Hepatic stellate cell (primary cell): ENCODE measurements around the gene RASSF3.
"Not testable (repeated sequence)": the region's sequence is repeated elsewhere in the genome, so short reads cannot be mapped to it uniquely, and the experiment has no call there.

Experiments
- DNase-seq: peaks from one replicate; pipeline ENCODE4 v3.0.0; 2011; ENCODE audit warnings: low spot score

RASSF3 gene

DNA sequence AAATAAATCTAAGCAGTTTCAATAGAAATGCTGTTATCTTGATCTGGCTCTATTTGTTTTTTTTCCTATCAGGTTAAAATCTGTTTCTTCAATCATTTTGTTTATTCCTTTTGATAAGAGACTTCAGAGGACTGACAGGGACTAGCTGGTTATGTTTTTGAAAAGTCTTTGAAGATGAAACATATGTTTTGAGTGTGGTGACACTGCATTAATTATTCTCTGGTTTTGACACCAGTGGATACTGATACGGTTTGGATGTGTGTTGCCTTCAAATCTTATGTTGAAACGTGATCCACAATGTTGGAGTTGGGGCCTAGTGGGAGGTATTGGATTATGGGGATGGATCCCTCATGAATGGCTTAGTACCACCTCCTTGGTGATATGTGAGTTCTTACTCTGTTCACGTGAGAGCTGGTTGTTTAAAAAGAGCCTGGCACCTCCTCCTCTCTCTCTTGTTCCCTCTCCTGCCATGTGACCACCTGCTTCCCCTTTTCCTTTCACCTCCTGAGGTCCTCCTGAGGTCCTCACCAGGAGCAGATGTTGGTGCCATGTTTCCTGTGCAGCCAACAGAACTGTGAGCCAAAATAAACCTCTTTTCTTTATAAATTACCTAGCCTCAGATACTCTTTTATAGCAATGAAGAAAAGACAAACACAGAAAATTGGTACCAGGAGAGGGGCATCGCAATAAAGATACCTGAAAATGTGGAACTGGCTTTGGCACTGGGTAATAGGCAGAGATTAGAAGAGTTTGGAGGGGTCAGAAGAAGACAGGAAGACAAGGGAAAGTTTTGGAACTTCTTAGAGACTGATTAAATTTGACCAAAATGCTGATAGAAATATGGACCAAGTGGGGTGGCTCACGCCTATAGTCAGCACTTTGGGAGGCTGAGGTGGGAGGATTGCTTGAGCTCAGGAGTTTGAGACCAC, 23.0 kb downstream of the RASSF3 start:
- no peak for DNase-seq

DNA sequence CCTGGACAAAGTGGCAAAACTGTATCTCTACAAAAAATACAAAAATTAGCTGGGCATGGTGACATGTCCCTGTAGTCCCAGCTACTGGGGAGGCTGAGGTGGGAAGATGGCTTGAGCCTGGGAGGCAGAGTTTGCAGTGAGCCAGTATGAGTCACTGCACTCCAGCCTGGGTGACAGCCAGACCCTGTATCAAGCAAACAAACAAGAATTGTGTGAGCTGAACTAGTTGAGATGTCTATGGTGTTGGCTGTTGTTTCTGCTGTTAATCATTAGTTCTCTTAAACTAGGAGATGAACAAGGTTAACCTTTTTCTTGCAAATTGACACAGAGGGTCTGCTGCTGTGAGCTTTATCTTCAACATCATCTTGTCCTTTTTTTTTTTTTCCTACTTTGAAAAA, 23.6 kb downstream of the RASSF3 start:
- no peak for DNase-seq

DNA sequence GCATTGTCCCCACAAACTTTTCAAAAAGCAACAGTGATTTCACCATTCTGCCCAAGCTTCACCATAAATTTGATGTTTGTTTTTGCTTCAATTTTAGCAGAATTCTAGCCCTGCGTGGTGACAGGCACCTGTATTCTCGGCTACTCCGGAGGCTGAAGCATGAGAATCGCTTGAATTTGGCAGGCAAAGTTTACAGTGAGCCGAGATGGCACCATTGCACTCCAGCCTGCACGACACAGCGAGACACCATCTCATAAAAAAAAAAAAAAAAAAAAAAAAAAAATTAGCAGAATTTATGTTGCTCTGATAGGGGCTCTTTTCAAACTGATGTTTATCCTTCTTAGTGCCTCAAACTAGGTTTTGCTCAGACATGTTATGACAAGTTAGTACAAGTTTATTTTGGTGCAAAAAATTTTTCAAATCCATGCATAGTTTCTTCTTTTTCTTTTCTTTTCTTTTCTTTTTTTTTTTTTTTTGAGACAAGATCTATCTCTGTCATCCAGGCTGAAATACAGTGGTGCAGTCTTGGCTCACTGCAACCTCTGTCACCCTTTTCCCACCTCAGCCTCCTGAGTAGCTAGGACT, 24.3 kb downstream of the RASSF3 start:
- DNase-seq, result no peak

DNA sequence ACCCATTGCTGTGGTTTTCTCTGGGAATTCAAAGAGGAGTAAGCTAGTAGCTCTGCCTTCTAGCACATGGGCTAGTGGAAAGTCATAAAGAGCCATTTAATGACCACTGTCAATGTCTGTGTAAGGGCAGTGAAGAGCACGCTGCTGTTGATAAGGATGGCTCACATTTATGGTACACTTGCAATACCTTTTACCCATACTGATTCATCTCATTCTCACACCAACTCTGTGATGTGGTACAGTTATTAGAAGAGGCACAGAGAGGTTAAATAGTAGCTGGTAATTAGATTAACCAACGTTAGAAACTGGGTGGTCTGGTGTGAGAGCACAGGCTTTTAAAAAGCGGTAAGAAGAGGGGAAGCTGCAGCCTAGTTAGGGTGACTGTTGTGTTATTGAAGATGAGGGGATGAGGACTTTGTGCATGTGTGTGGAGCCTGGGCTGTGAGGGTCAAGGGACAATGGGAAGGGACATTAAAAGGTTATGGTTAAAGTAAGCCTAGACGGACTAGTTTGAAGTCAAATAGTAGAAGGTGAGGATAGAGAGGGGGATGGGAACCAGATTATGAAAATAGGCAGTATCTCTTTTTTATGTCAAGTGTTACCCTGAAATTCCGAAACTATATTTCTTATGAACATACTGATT, 25.2 kb downstream of the RASSF3 start:
- DNase-seq, result no peak

DNA sequence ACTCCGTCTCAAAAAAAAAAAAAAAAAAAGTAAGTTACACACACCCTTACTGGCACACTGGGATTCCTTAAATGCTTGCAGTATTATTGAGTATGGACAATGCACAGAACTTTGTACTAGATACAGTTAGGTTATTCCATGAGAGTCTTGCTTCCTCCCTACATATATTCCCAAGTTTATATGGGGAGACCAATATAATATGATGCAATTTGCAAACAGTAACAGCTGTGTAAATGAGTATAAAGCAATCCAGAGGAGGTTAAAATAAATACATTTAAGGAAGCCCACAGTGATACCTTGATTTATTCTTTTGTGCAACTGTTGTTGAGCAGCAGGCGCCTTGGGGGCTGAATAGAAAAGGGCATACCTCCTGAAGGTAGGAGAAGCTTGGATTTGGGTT, 26.6 kb downstream of the RASSF3 start:
- DNase-seq, result no peak

DNA sequence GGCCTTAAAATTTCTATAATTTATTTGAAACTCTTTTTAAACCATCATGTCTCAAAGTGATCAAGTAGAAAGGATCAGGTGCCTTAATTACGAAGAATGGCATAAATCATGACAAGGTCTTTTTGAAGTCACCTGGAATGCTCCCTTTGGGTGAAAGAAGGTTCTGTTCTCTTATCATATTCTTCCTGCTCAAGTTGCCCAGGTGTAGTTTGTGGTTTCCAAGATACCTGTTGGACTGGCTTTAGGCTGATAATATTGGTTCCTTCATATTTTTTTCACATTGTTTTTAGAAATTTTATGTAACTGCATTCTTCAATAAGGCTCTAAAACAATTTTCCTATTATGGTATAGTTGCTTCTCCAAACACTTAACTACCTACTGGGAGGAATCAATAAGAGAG, 29.2 kb downstream of the RASSF3 start:
- no peak for DNase-seq

DNA sequence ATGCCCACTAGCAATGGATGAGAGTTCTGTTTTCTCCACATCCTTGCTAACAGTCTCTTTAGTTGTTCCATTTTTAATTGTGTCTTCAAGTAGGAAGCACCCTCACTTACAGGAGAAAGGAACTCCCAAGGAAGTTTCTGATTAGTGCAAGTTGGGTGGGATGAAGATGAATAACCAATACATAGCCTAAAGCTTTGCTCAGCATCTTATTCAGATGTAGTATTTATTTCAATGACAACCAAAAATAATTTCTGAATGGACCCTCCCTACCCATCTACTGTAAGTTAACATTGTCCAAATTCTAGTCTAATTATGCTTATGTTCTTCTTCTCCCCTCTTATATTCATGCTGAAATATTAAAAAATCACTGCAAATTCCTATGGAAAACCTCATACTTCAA, 36.0 kb downstream of the RASSF3 start:
- no peak for DNase-seq

DNA sequence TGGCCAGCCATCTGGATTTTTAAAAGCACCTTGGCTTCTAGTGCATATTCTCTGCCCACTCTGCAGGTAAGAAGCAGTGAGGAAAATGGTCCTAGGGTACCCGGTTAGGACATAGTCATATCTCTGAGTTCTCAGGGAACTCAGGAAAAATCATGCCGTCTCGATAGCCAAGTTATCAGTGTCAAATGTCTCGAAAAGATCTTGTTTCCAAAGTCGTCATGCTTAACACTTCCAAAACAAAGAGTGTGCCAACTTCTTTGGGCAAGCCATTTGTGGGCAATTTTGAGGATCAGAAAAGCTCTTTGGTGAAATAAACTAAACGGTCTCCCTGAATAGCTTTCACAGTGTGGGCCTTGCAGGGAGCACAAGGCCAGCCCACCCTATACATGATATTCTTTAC, 39.2 kb downstream of the RASSF3 start:
- DNase-seq, result no peak

DNA sequence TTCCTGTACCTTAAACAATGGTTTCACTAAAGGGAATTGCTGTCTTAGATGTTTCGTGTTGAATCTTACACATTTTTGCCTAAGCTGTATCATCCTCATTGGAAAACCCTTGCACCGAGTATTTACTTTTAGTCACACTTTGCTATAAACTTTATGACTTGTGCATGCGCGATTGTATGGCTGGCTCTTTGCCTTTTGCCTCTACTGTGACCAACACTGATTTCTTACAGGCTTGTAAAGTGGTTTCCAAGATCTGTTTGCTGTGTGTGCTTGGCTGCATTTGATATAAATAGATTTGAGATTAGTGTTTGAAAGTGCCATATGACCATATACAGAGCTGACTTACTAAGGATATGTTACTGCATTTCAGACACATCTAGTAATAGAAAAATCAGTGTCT, 40.5 kb downstream of the RASSF3 start:
- no peak for DNase-seq

DNA sequence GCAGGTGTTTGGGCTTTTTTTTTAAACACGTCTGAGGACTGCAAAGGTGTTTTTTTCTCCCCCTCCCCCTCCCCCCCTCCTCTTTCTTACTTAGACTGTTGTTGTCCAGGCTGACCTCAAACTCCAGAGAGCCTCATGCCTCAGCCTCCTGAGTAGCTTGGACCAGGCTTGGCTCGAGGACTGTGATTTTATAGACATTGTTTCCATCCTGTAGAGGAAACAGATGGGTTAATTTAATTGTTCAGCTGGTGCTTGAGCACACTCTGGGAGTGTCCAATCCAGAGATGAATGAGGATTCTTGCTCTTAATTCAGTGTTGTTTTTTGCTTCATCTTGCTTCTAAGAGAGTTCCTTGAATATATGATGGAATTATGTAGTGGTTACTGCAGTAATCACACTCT, 42.1 kb downstream of the RASSF3 start:
- DNase-seq, result no peak

DNA sequence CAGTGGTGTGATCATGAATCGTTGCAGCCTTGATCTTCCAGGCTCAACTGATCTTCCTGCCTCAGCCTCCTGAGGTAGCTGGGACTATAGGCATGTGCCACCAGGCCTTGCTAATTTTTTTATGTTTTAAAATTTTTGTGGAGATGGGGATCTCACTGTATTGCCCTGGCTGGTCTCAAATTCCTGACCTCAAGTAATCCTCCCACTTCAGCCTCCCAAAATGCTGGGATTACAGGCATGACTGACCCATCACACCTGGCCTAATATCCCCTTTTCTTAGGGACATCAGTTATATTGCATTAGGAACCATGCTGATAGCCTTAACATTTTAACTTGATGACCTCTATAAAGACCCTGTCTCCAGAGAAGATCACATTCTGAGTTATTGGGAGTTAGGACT, 42.8 kb downstream of the RASSF3 start:
- no peak for DNase-seq

DNA sequence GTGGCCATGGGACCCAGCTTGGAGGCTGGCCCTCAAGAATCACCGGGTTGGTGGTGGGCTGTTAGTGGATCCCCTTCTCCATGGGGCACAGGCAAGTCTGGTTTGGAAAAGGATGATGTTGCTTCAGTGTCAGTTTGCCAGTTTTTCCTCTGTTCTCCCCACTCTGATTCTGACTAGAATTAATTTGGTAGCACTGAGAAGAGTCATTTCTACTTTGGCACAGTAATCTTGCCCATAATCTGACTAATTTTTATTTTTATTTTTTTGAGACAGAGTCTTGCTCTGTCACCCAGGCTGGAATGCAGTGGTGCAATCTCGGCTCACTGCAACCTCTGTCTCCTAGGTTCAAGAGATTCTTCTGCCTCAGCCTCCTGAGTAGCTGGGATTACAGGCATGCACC, 43.6 kb downstream of the RASSF3 start:
- DNase-seq, result not testable (repeated sequence)

DNA sequence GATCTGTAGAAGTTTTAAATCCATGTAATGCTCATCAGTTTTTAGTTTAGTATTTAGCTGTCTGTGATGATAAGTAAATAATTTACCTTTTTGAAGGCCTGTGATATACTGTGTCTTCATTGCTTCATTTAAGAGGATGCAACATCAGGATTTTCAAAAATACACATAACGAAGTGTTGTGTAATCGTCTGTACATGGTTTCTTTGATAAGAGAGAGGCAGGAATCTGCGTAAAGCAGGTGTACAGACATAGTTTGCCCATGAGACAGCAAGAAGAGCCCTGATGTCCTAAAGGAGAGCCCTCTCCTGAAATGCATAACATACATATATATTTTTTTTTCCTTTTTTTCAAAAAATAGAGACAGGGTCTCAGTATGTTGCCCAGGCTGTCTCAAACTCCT, 44.8 kb downstream of the RASSF3 start:
- DNase-seq, result no peak

DNA sequence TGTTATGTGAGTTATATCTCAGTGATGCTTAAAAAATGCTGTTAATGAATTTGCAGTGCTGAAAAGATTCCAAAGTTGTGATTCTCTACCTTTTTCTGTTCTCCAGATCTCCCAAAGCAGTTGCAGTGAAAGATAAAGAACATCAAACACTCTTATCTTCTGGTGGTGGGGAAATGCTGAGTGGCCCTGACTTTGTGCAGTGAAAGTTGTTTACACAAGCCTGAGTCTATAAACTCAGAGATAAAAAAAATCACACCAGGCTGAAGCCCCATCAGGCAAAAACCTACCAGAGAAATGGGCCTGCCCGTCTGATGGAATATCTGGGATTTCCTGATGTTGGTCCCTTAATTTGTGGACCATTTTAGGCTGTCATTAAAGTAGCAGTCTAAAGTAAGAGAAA, 46.1 kb downstream of the RASSF3 start:
- DNase-seq, result no peak

DNA sequence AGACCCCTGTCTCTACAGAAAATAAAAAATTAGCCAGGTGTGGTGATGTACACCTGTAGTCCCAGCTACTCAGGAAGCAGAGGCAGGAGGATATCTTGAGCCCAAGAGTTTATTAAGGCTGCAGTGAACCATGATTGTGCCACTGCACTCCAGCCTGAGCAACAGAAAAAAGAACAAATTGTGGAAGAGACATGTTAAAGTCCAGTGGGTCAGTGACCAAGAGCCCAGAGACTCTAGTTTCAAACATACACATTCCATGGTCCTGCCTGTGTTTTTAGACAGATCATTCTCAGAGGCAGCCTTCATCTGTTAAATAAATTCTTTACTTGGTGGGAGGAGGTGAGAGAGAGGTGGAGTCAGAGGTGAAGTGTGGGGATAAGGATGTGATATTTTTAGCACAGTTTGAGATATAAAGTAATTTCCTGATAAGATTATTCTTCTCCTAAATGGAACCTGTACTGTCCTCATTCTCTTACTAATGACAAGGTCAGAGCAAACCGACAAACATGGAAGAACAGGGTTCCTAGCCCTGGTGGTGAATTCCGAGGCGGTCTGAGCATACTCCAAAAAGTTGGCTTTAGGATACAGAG, 48.7 kb downstream of the RASSF3 start:
- no peak for DNase-seq

DNA sequence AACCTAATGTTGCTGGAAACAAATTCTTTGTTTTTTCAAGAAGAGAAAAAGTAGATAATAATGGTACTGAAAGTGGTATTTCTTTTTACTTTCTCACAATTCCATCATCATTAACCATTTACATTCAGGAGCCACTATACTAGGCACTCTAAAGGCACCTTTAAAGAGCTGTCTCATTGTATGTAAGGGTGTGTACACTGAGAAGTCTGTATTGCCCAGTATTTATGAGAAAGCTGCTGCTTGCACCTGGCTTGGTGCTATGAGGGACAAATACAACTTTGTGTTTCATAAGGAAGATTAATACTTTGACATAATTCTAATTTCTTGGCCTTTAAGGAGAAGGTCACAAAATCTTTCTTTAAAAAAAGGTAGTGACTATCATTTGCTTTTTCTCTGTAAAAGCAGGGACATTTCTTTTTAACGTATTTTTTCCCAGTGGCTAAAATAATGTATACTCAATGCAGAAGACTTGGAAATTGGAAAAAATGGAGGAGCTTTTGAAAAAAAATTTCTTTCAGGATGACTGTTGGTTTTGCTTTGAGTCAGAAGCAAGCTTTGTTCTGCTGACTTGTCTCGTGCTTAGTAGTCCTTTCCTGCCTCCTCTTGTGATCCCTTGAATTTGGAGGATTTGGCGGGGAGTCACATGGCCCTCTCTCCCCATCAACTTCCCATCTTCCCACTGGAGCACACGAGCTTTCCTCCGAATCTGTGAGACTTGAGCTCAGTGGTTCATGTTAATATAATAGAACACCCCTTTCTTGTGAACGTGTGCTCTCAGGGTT, 50.1 kb downstream of the RASSF3 start:
- no peak for DNase-seq

DNA sequence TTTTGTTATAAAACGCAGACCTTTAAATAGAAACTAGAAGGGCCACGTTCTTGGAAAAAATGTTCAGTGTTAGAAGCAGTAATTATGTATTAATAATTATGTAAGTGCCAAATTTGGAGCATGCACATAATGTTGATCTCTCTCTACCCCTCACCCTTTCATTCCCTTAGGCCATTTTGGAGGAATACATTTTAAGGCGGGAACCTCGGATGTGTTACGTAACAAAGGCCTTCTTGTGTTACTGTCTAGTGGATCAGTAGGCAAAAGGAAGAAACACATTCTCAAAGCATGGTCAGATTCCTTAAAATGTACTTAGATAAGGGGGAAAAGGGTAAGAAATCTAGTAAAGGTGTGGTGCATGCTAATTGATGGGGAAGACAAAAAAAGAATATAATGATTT, 52.7 kb downstream of the RASSF3 start:
- no peak for DNase-seq

DNA sequence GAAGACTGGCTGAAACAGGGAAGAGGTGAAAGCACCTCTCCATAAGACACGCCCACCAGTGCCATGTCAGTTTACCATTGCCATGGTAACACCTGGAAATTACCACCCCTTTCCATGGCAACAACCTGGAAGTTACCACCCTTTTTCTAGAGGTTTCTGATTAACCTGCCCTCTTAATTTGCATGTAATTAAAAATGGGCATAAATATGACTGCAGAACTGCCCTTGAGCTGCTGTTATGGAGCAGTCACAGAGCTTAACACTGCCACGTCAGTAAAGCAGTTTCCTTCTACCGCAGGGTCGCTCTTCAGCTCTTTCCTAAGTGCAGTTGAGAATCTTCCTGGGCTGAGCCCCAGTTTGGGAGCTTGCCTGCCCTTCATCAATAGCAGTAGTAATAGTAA, 55.2 kb downstream of the RASSF3 start:
- DNase-seq, result no peak

DNA sequence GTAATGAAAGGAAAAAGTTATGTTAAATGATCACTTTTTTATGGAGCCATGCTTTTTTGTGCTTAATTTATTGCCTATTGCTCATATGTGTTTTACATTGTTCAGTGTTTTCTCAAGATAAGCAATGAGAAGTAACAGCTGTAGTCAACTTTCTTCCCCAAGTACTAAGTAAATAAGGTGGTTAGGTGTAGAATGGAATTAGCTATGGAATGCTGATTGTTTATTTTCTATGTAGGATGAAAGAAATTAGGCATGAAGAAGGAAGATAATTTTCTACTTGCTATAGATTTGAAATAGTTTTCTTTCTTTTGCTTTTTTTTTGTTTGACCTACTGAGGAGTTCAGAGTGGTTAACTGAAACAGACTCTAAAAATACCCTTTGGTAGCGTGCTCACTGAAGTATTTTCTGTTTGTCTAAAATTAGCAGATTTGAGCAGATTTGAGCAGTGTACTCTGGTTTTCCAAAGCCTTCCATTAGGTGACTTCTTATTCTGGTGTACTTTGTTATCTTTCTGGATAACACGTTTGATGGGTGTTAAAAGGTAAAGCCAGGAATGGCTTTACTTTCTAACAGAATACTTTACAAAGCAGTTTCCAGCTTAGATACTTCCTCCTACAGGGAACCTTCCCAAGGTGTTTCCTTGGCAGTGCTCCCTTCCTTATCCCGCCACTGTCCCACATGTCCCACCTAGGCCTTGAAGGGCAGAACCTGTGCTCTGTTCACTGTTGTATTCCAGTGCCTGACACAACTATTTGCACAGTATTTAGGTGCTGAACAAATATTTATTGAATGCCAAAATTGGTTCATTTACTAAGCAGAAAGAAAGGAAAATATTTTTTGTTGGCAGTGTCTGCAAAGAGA, 56.0 kb downstream of the RASSF3 start:
- no peak for DNase-seq

DNA sequence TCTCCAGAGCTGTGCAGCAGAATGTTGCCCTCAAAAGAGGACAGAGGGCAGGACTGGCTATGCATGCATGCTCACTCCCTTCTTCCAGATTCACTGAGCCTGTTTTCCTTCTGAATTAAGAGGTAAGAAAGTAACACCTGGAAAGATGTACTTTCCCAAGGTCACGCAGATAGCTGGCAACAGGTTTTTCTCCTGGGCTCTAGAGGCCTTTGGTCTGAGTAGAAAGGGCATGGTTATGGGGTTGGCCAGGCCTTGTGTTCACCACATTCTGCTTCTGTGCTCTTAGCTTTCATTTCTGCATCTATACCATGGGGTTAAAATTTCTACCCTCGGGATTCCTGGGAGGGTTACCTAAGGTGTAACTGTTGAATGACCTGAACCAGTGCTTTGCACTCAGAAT, 57.5 kb downstream of the RASSF3 start:
- DNase-seq, result no peak

DNA sequence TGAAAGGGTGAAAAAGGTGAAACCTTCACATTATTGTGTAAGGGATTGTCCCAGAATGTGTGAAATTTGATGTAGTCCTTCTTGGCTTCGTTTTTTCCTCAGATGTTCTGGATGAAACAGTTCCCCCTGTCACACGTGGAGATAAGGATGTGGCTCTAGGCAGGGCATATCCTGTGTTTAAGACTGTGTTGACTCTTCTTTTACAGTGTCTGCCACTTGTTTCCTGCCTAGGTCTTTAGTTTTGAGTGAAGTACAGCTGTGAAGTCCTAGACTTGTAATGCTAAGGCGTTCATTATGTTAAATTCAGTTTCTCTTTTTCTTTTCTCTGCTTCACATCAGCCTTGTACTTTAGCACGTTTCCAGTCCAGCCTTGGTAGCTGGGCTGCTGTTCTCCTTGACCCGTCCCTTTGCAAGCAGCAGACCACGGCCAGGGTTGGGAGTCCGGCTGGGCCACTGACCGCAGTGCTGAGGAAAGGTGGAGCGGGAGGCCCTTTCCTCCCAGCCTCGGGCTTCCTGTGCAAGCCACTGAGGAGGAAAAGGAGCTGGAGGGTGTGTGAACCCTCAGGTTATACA, 59.1 kb downstream of the RASSF3 start:
- DNase-seq, result no peak
